Measurements from ENCODE around the gene MITF. TPM values are rescaled to one million over a fixed set of nuclear protein-coding genes. Genes with fewer than 3 reads are reported as not detected.

MITF gene
- total RNA-seq, 3 donors from 2014 or later: 3.2 to 56.1 (median 5.5) TPM

DNA sequence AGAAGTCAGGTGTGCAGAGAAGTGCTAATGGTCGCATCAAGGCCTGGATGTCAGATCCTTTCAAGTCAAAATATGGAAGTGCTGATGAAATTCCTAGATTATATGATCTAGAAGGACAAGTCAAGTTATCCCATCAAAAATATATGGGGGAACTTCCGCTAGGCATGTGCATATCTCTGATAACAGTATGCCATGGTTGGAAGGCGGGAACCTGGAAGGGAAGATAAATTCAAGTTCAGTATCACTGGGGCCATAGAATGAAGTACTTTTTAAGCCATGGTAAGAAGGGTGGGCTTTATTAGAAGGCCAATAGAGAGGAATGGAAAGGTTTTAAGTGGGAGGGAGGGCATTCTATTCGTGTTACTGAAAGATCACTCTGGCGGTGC is 38.3 kb downstream of the MITF start:
- H3K36me3 ChIP-seq (ENCODE audit: low read depth): no peaks in the 10 kb centered on the region
- intact Hi-C loops (cut with DNase I, micrococcal nuclease): no loop called here
- no peaks in the 10 kb centered on the region for H3K9me3 ChIP-seq
- no peak for ATAC-seq
- H3K4me1 ChIP-seq (ENCODE audit: low read depth): no peaks in the 10 kb centered on the region
- no peak overlapping the region for H3K4me3 ChIP-seq
- DNase-seq: no peak
- TF ChIP-seq, protein P1, sequence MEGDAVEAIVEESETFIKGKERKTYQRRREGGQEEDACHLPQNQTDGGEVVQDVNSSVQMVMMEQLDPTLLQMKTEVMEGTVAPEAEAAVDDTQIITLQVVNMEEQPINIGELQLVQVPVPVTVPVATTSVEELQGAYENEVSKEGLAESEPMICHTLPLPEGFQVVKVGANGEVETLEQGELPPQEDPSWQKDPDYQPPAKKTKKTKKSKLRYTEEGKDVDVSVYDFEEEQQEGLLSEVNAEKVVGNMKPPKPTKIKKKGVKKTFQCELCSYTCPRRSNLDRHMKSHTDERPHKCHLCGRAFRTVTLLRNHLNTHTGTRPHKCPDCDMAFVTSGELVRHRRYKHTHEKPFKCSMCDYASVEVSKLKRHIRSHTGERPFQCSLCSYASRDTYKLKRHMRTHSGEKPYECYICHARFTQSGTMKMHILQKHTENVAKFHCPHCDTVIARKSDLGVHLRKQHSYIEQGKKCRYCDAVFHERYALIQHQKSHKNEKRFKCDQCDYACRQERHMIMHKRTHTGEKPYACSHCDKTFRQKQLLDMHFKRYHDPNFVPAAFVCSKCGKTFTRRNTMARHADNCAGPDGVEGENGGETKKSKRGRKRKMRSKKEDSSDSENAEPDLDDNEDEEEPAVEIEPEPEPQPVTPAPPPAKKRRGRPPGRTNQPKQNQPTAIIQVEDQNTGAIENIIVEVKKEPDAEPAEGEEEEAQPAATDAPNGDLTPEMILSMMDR (IDR thresholded peaks at IDR 0.05): no peak

DNA sequence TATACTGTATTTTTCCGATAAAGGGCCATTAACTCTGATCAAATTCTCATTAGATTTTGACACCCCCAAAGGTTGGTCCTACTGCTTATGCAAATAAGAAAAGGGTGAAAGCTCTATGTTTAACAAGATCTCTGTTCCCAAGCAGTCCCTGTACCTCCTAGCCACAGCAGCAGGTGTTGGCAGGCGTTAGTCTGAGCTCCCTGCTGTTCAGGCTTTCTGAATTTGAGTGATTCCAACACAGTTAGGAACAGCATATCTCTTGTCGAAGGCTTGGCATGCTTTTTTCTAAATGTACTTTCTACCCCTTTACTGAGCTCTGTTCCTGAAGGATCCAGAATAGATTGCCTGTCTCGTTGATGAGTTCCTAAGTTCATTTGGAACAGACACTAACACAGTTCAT is 42.3 kb downstream of the MITF start:
- no peak overlapping the region for H3K4me3 ChIP-seq
- DNase-seq: no peak
- no peaks in the 10 kb centered on the region for H3K36me3 ChIP-seq (ENCODE audit: low read depth)
- intact Hi-C loops (cut with DNase I, micrococcal nuclease): no loop called here
- no peaks in the 10 kb centered on the region for H3K9me3 ChIP-seq
- H3K4me1 ChIP-seq (ENCODE audit: low read depth): peaks cover 3% of the 10 kb centered on the region
- TF ChIP-seq, protein P1 (IDR thresholded peaks at IDR 0.05): no peak
- ATAC-seq: no peak

DNA sequence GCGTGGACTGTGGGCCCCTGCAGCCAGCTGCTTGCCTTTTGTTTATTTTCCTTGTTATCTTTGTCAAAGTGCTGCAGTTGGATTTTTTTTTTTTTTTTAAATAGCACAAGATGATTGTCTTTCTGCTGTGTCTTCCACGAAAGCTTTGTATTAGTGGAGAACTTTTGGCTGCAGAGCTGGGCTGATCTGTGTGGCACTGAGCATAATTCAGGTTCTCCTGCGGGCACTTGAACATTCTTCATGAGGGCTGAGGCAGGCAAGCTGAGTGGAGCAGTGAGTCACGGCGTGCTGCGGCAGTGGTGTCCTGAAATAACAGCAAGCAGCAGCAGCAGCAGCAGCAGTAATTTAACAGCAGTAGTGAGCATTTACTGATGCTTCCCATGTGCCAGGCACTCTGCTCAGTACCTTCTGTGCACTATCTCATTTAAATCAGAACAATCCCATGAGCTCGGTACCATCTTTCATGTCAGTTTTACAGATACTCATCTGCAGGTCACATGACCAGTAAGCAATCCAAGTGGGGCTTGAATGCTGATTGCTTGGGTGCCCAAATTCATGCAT is 45.8 kb downstream of the MITF start:
- H3K36me3 ChIP-seq (ENCODE audit: low read depth): no peaks in the 10 kb centered on the region
- ATAC-seq: peak; percentile 31
- DNase-seq: peak in 2 of 3 donors; percentile 12 to 51
- H3K9me3 ChIP-seq: no peaks in the 10 kb centered on the region
- intact Hi-C loops (cut with DNase I, micrococcal nuclease): no loop called here
- no peak overlapping the region for H3K4me3 ChIP-seq
- H3K4me1 ChIP-seq (ENCODE audit: low read depth): peaks cover 3% of the 10 kb centered on the region
- TF ChIP-seq, protein P1 (IDR thresholded peaks at IDR 0.05): no peak

DNA sequence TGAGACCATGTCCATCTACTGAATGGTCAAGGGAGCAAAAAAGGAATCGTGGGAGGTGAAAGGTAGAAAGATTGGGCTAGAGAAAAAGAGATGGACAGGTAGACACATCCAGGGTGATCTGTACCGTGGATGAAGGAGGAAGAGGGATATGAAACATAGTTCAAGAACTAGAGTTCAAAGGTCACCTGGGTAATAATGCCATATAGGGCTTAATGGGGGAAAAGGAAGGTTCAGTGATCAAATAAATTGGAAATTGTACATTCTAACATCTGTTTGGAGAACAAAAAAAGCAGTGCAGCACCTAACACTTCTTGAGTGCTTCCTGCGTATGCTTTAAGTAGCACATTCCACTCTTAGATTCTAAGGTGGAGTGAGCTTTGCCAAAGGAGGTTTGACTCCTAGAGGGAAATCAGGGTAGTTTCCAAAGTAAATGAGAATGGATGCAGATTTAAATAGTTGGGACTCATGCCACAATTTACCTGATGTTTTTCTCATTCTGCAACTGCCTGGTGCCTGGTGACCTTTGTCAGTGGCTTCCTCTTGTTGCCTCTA is 46.6 kb downstream of the MITF start:
- no peak overlapping the region for H3K4me3 ChIP-seq
- TF ChIP-seq, protein P1 (IDR thresholded peaks at IDR 0.05): no peak
- peaks cover 3% of the 10 kb centered on the region for H3K4me1 ChIP-seq (ENCODE audit: low read depth)
- no peaks in the 10 kb centered on the region for H3K9me3 ChIP-seq
- ATAC-seq: no peak
- H3K36me3 ChIP-seq (ENCODE audit: low read depth): no peaks in the 10 kb centered on the region
- intact Hi-C loops (cut with DNase I, micrococcal nuclease): no loop called here
- DNase-seq: no peak

DNA sequence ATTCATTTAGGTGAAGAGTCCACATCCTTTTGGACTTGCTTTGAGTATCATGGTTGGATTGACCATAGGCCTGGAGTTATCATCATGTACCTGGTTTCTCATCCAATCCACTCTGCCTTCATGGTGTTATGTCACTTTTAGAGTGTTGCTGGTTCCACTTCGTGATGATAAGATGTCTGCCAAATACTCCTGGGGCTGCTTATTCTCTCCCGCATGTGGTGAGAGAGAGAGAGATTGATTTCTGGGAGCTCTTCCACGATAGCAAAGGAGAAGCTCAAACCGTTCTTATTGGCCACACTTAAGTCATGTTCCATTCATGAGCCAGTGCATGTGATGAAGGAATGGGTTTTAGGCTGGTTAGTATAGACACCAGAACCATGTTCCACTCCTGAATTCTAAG is 47.6 kb downstream of the MITF start:
- Histone ChIP-seq H3K4me1 (ENCODE audit: low read depth) (peaks cover 3% of the 10 kb centered on the region), H3K36me3 (ENCODE audit: low read depth) (no peaks in the 10 kb centered on the region), H3K4me3 (no peak overlapping the region), H3K9me3 (no peaks in the 10 kb centered on the region)
- TF ChIP-seq, protein P1 (IDR thresholded peaks at IDR 0.05): no peak
- no peak for DNase-seq
- intact Hi-C loops (cut with DNase I, micrococcal nuclease): no loop called here
- no peak for ATAC-seq
